ENCODE data around the gene DKK3.

DKK3 gene

DNA sequence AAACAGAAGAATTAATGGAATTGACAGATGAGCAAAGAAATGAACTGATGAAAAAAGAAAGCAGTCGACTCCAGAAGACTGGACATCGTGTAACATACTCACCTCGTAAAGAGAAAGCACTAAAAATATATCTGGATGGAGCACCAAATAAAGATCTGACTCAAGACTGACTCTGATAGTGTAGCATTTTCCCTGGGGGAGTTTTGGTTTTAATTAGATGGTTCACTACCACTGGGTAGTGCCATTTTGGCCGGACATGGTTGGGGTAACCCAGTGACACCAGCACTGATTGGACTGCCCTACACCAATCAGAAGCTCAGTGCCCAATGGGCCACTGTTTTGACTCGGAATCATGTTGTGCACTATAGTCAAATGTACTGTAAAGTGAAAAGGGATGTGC is 52.4 kb downstream of the DKK3 start:
- H3K9me3 ChIP-seq (ENCODE audit: control insufficient read depth, insufficient read depth, low read length), result no peaks in the 10 kb centered on the region
- no peak for DNase-seq (ENCODE audit: low read depth, low spot score)
- no peak overlapping the region for H3K4me3 ChIP-seq (ENCODE audit: low read length)
- no peak overlapping the region for H3K27ac ChIP-seq (ENCODE audit: low read length)
- no peaks in the 10 kb centered on the region for H3K4me1 ChIP-seq (ENCODE audit: control insufficient read depth, insufficient read depth, low read length)
- no peaks in the 10 kb centered on the region for H3K36me3 ChIP-seq (ENCODE audit: control insufficient read depth, insufficient read depth, low read length)
- no peaks in the 10 kb centered on the region for H3K27me3 ChIP-seq (ENCODE audit: control insufficient read depth, insufficient read depth, low read length)
- WGBS (ENCODE audit: insufficient coverage, insufficient read length), result no CpG with 5 or more reads among the region's 5 CpGs

DNA sequence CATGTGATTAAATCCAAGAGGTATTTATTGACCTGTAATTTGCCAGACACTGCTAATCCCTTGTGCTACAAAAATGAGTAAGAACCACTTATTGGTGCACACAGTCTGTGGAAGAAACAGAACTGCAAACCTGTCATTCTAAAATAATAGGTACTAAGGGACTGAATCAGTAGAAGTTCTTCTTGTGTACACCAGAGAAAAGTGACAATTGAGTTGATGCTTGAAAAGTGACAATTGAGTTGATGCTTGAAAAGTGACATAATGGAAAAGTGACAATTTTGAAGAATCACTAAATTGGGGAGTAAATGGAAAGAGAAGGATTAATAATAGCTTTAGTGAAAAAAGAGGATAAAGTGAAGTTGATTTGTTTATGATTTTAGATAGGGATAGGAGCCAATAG is 56.4 kb downstream of the DKK3 start:
- no peaks in the 10 kb centered on the region for H3K9me3 ChIP-seq (ENCODE audit: control insufficient read depth, insufficient read depth, low read length)
- DNase-seq (ENCODE audit: low read depth, low spot score), result no peak
- H3K36me3 ChIP-seq (ENCODE audit: control insufficient read depth, insufficient read depth, low read length), result no peaks in the 10 kb centered on the region

DNA sequence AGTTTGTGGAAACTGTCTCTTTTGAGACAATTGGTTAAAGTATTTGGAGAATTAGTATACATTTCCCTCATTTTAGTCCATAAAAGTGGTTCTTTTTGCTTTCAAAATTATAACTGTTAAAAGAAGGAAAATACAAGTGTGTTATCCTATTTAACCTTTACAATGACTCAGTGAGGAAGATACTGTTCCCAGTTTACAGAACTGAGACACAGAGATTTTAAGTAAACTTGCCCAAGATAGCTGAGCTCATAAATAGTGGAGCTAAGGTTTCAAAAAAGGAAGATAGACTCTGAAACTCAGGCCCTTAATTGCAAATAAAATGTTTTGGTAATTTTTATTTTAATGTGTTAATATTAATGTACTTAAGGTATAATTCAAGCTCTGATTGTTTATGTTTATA is 58.9 kb downstream of the DKK3 start:
- H3K36me3 ChIP-seq (ENCODE audit: control insufficient read depth, insufficient read depth, low read length), result no peaks in the 10 kb centered on the region
- H3K4me3 ChIP-seq (ENCODE audit: low read length), result no peak overlapping the region
- H3K27me3 ChIP-seq (ENCODE audit: control insufficient read depth, insufficient read depth, low read length), result no peaks in the 10 kb centered on the region
- no peak for DNase-seq (ENCODE audit: low read depth, low spot score)
- no peak overlapping the region for H3K27ac ChIP-seq (ENCODE audit: low read length)
- H3K9me3 ChIP-seq (ENCODE audit: control insufficient read depth, insufficient read depth, low read length), result no peaks in the 10 kb centered on the region
- H3K4me1 ChIP-seq (ENCODE audit: control insufficient read depth, insufficient read depth, low read length), result no peaks in the 10 kb centered on the region

More for the DNA sequence above, 56.4 kb downstream of the DKK3 start:
- Histone ChIP-seq H3K27me3 (ENCODE audit: control insufficient read depth, insufficient read depth, low read length) (no peaks in the 10 kb centered on the region), H3K4me1 (ENCODE audit: control insufficient read depth, insufficient read depth, low read length) (no peaks in the 10 kb centered on the region), H3K4me3 (ENCODE audit: low read length) (no peak overlapping the region), H3K27ac (ENCODE audit: low read length) (no peak overlapping the region)

DNA sequence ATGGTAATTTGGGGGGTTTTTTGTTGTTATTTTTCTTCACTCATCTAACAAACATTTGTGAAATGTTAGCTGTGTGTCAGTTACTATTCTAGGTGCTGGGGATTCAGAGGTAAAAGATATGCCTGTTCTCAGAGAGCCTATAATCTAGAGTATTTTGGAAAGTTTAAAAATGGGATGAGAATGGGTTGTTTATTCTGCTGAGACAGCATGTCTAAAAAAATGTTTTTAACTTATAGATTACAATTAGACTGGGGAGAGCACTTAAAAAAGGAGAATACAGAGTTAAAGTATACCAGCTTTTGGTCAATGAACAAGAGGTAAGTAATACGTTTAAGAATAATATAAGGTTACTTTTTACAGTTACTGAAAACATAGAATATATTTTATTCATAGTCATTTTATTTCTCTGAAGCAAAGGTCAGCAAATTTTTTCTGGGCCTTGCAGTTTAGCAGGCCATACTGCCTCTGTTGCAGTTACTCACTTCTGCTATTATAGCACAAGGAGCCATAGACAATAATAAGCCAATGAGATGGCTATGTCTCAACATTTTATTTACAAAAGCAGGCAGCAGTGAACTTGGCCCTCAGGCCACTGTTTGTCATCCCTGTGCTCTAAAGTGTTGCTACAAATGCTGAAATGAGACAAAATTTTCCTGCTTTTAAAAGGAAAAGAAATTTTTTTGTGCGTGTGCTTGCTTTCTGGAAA is 60.0 kb downstream of the DKK3 start:
- H3K4me1 ChIP-seq (ENCODE audit: control insufficient read depth, insufficient read depth, low read length), result no peaks in the 10 kb centered on the region
- H3K36me3 ChIP-seq (ENCODE audit: control insufficient read depth, insufficient read depth, low read length), result no peaks in the 10 kb centered on the region
- no CpG with 5 or more reads among the region's 2 CpGs for WGBS (ENCODE audit: insufficient coverage, insufficient read length)
- H3K27ac ChIP-seq (ENCODE audit: low read length), result no peak overlapping the region
- DNase-seq (ENCODE audit: low read depth, low spot score), result no peak
- no peak overlapping the region for H3K4me3 ChIP-seq (ENCODE audit: low read length)
- no peaks in the 10 kb centered on the region for H3K9me3 ChIP-seq (ENCODE audit: control insufficient read depth, insufficient read depth, low read length)
- no peaks in the 10 kb centered on the region for H3K27me3 ChIP-seq (ENCODE audit: control insufficient read depth, insufficient read depth, low read length)

DNA sequence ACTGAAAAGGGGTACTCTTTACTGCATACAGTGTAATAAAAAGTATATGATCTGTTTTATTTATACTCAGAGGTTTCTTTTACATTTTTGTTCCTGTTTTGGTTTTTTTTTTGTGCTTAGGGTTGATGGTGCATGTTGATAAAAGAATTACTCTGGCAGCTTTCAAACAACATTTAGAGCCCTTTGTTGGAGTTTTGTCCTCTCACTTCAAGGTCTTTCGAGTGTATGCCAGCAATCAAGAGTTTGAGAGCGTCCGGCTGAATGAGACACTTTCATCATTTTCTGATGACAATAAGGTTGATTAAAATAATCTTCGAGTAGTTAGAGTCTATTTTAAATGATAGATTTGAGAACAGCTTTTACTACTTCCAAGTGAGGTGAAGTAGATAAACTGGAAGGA is 60.6 kb downstream of the DKK3 start:
- no peak overlapping the region for H3K4me3 ChIP-seq (ENCODE audit: low read length)
- no CpG with 5 or more reads among the region's 4 CpGs for whole genome bisulfite sequencing (ENCODE audit: insufficient coverage, insufficient read length)
- no peaks in the 10 kb centered on the region for H3K9me3 ChIP-seq (ENCODE audit: control insufficient read depth, insufficient read depth, low read length)
- no peaks in the 10 kb centered on the region; the same call in 1 of the 2 replicates for H3K36me3 ChIP-seq (ENCODE audit: control insufficient read depth, insufficient read depth, low read length)
- no peaks in the 10 kb centered on the region for H3K4me1 ChIP-seq (ENCODE audit: control insufficient read depth, insufficient read depth, low read length)
- H3K27me3 ChIP-seq (ENCODE audit: control insufficient read depth, insufficient read depth, low read length), result no peaks in the 10 kb centered on the region
- no peak overlapping the region for H3K27ac ChIP-seq (ENCODE audit: low read length)
- no peak for DNase-seq (ENCODE audit: low read depth, low spot score)

DNA sequence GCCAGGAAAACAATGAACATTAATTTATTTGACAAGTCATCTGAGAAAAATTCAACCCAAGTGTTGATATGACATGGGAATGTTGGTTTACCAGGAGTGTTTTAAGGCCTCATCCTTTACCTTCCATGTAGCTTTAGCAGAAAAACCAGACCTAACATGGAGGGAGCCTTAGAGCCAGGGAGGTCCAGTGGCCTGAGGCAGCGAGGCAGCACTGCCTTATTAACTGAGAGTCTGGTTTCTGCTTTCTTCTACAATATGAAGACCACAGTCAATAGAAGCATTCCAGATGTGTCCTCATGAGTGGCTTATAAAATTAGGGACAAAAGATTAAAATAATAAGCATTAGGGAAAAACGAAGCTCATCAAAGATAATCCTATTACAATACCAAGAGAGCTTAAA is 61.5 kb downstream of the DKK3 start:
- H3K27me3 ChIP-seq (ENCODE audit: control insufficient read depth, insufficient read depth, low read length), result no peaks in the 10 kb centered on the region
- no peaks in the 10 kb centered on the region; the same call in 1 of the 2 replicates for H3K36me3 ChIP-seq (ENCODE audit: control insufficient read depth, insufficient read depth, low read length)
- WGBS (ENCODE audit: insufficient coverage, insufficient read length), result no CpG with 5 or more reads among the region's 2 CpGs
- no peak for DNase-seq (ENCODE audit: low read depth, low spot score)
- no peaks in the 10 kb centered on the region for H3K9me3 ChIP-seq (ENCODE audit: control insufficient read depth, insufficient read depth, low read length)
- no peak overlapping the region for H3K27ac ChIP-seq (ENCODE audit: low read length)
- no peak overlapping the region for H3K4me3 ChIP-seq (ENCODE audit: low read length)
- no peaks in the 10 kb centered on the region for H3K4me1 ChIP-seq (ENCODE audit: control insufficient read depth, insufficient read depth, low read length)

DNA sequence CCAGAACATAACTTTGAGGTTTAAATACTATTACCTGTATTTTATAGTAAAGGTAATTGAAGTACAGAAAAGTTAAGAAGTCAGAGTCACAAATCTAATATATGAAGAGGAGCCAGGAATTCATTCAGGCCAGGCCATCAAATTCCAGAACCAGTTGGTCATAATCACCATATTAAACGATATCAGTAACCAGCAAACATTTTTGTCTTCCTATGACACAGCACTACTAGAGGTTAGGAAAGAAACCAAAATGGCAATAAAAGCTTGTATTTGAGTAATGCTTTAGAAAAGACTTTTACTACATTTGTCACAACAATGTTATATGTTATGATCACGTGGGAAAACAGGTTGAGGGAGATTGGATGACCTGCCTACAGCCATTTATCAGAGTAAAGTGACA is 62.2 kb downstream of the DKK3 start:
- H3K36me3 ChIP-seq (ENCODE audit: control insufficient read depth, insufficient read depth, low read length), result no peaks in the 10 kb centered on the region; the same call in 1 of the 2 replicates
- H3K4me1 ChIP-seq (ENCODE audit: control insufficient read depth, insufficient read depth, low read length), result no peaks in the 10 kb centered on the region
- no peak overlapping the region for H3K4me3 ChIP-seq (ENCODE audit: low read length)
- no peaks in the 10 kb centered on the region for H3K9me3 ChIP-seq (ENCODE audit: control insufficient read depth, insufficient read depth, low read length)
- H3K27ac ChIP-seq (ENCODE audit: low read length), result no peak overlapping the region
- no peaks in the 10 kb centered on the region for H3K27me3 ChIP-seq (ENCODE audit: control insufficient read depth, insufficient read depth, low read length)
- WGBS (ENCODE audit: insufficient coverage, insufficient read length), result no CpG with 5 or more reads among the region's 2 CpGs
- DNase-seq (ENCODE audit: low read depth, low spot score), result no peak

DNA sequence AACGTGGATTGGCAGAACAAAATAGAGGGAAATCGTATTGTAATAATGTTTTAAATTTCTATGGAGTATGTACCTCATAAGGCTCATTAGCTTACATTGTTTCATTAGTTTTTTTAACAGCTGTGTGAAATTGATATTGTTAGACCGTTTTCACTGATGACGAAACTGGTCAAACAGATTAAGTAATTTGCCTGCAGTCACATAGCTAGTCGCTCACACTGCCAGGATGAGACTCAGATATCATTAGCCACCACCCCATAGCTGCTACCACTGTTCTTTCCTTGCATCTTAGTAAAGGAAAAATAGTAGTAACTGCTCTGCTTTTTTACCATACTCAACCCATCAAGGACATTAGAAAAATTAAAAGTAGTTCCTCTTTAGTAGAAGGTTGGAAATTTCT is 64.0 kb downstream of the DKK3 start:
- Histone ChIP-seq H3K4me3 (ENCODE audit: low read length) (no peak overlapping the region), H3K4me1 (ENCODE audit: control insufficient read depth, insufficient read depth, low read length) (no peaks in the 10 kb centered on the region; the same call in 1 of the 2 replicates), H3K27me3 (ENCODE audit: control insufficient read depth, insufficient read depth, low read length) (no peaks in the 10 kb centered on the region), H3K36me3 (ENCODE audit: control insufficient read depth, insufficient read depth, low read length) (no peaks in the 10 kb centered on the region; the same call in 1 of the 2 replicates), H3K9me3 (ENCODE audit: control insufficient read depth, insufficient read depth, low read length) (no peaks in the 10 kb centered on the region), H3K27ac (ENCODE audit: low read length) (no peak overlapping the region)
- no peak for DNase-seq (ENCODE audit: low read depth, low spot score)
- WGBS (ENCODE audit: insufficient coverage, insufficient read length), result 100% methylated on average over 2 of the region's 5 CpGs

DNA sequence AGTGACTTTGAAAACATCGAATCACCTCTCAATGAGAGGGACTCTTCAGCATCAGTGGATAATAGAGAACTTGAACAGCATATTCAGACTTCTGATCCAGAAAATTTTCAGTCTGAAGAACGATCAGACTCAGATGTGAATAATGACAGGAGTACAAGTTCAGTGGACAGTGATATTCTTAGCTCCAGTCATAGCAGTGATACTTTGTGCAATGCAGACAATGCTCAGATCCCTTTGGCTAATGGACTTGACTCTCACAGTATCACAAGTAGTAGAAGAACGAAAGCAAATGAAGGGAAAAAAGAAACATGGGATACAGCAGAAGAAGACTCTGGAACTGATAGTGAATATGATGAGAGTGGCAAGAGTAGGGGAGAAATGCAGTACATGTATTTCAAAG is 65.8 kb downstream of the DKK3 start:
- Histone ChIP-seq H3K27me3 (ENCODE audit: control insufficient read depth, insufficient read depth, low read length) (no peaks in the 10 kb centered on the region), H3K4me1 (ENCODE audit: control insufficient read depth, insufficient read depth, low read length) (no peaks in the 10 kb centered on the region; the same call in 1 of the 2 replicates), H3K4me3 (ENCODE audit: low read length) (no peak overlapping the region), H3K36me3 (ENCODE audit: control insufficient read depth, insufficient read depth, low read length) (no peaks in the 10 kb centered on the region; the same call in 1 of the 2 replicates), H3K9me3 (ENCODE audit: control insufficient read depth, insufficient read depth, low read length) (no peaks in the 10 kb centered on the region), H3K27ac (ENCODE audit: low read length) (no peak overlapping the region)
- no peak for DNase-seq (ENCODE audit: low read depth, low spot score)
- WGBS (ENCODE audit: insufficient coverage, insufficient read length), result no CpG with 5 or more reads among the region's 3 CpGs

DNA sequence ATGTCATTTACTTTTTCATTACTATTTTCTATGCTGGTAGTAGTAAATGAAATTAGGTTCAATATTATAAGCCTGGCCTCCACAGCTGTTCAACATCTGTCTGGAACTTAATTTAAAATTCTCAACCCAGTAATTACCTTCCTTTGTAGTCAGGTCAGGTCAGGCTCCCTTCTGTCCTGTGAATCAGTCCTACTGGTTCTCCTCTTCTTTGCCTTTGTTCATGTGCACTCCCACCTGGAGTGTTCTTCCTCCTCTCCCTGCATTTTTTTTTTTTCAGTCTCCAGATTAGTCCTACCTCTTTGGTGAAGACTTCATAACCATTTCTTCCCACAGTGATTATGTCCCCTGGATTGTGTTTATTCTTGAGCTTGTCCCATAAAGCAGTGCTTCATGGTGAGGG is 67.9 kb downstream of the DKK3 start:
- H3K27ac ChIP-seq (ENCODE audit: low read length), result no peak overlapping the region
- no peak overlapping the region for H3K4me3 ChIP-seq (ENCODE audit: low read length)
- H3K9me3 ChIP-seq (ENCODE audit: control insufficient read depth, insufficient read depth, low read length), result no peaks in the 10 kb centered on the region
- H3K4me1 ChIP-seq (ENCODE audit: control insufficient read depth, insufficient read depth, low read length), result no peaks in the 10 kb centered on the region; the same call in 1 of the 2 replicates
- no peaks in the 10 kb centered on the region for H3K27me3 ChIP-seq (ENCODE audit: control insufficient read depth, insufficient read depth, low read length)
- no peaks in the 10 kb centered on the region; the same call in 1 of the 2 replicates for H3K36me3 ChIP-seq (ENCODE audit: control insufficient read depth, insufficient read depth, low read length)
- DNase-seq (ENCODE audit: low read depth, low spot score), result no peak

DNA sequence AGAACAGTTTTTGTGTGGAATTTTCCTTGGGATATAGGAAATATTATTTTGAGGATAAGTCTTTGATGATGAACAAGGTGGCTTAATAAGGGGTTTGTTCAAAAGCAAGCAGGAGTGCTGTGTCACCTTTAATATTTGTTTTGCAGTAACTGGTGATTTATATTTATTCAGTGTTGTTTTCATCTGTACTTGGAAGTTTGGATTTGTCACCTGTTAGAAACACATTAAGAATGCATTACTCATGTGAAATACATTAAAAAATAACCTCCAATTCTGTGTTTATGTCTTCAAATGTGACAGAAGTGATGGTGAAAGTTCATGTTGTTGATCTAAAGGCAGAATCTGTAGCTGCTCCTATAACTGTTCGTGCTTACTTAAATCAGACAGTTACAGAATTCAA is 70.5 kb downstream of the DKK3 start:
- H3K9me3 ChIP-seq (ENCODE audit: control insufficient read depth, insufficient read depth, low read length), result no peaks in the 10 kb centered on the region
- DNase-seq (ENCODE audit: low read depth, low spot score), result no peak
- H3K27ac ChIP-seq (ENCODE audit: low read length), result no peak overlapping the region
- H3K27me3 ChIP-seq (ENCODE audit: control insufficient read depth, insufficient read depth, low read length), result no peaks in the 10 kb centered on the region
- no peaks in the 10 kb centered on the region; the same call in 1 of the 2 replicates for H3K4me1 ChIP-seq (ENCODE audit: control insufficient read depth, insufficient read depth, low read length)
- no peaks in the 10 kb centered on the region; the same call in 1 of the 2 replicates for H3K36me3 ChIP-seq (ENCODE audit: control insufficient read depth, insufficient read depth, low read length)
- no peak overlapping the region for H3K4me3 ChIP-seq (ENCODE audit: low read length)
- WGBS (ENCODE audit: insufficient coverage, insufficient read length), result no CpG with 5 or more reads among the region's 1 CpG
